ENCODE results near the gene DNAJC1.

DNA sequence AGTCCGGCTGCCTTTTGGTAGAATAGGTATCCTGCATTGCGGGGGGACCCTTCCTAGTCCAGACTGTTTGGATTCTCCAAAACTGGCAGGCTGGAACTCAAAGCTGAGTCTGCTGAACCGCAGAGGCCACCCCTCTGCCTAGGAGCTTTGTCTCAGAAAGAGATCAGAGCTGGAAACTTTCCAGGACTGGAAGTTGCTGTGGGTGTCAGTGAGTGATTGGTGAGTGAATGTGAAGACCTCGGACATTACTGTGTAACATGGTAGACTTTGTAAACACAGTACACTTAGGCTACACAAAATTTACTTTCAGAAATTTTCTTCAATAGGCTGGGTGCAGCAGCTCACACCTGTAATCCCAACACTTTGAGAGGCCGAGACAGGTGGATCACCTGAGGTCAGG lies 103.8 kb downstream of the DNAJC1 start:
- TF ChIP-seq POLR2A (IDR thresholded peaks at IDR 0.05): no peak
- TF ChIP-seq, protein P1, sequence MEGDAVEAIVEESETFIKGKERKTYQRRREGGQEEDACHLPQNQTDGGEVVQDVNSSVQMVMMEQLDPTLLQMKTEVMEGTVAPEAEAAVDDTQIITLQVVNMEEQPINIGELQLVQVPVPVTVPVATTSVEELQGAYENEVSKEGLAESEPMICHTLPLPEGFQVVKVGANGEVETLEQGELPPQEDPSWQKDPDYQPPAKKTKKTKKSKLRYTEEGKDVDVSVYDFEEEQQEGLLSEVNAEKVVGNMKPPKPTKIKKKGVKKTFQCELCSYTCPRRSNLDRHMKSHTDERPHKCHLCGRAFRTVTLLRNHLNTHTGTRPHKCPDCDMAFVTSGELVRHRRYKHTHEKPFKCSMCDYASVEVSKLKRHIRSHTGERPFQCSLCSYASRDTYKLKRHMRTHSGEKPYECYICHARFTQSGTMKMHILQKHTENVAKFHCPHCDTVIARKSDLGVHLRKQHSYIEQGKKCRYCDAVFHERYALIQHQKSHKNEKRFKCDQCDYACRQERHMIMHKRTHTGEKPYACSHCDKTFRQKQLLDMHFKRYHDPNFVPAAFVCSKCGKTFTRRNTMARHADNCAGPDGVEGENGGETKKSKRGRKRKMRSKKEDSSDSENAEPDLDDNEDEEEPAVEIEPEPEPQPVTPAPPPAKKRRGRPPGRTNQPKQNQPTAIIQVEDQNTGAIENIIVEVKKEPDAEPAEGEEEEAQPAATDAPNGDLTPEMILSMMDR (IDR thresholded peaks at IDR 0.05): no peak
